NOMO-1 (cell line): ENCODE measurements around the gene IFNG.

Experiments
- DNase-seq, 2 experiments: peaks; one replicate each; lab custom pipeline; 2025; ENCODE audit not compliant: unreplicated experiment in 2 of 2; lab: John Stamatoyannopoulos, UW

IFNG gene

DNA sequence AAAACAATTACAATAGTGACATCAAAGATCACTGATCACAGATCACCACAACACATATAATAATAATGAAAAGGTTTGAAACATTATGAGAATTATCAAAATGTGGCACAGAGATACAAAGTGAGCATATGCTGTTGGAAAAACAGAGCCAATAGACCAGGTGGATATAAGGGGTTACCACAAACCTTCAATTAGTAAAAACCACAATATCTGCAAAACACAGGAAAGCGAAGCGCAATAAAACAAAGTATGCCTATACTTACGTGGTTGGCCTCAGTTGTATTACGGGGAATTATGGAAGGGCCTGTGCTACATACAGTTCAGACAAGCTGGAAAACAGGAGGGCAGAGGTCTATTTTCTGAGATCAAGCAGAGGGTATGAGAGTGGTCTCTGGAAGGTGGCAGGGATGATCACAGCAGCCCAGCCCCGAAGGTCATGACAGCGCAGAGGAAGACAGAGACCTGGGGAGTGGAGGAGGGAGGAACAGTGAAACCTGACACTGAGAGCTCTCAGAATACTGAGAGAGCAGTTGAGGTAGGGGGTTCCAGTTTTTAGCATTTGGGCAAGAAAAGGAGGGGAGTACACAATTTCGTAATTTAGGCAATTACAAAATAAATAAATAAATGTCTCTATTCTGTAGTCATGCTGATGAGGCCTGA lies 41.3 kb downstream of the IFNG start:
- DNase-seq = no peak

DNA sequence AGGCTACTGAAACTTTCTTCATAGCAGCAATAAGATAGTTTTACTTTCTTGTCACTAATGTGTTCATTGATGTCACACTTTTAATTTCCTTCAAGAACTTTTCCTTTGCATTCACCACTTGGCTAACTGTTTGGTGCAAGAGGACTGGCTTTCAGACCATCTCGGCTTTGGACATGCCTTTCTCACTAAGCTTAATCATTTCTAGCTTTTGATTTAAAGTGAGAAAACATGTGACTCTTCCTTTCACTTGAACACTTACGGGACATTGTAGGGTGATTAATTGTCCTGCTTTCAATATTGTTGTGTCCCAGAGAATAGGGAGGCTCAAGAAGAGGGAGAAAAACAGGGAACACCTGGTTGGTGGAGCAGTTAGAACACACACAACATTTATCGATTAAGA lies 41.9 kb downstream of the IFNG start:
- no peak for DNase-seq

DNA sequence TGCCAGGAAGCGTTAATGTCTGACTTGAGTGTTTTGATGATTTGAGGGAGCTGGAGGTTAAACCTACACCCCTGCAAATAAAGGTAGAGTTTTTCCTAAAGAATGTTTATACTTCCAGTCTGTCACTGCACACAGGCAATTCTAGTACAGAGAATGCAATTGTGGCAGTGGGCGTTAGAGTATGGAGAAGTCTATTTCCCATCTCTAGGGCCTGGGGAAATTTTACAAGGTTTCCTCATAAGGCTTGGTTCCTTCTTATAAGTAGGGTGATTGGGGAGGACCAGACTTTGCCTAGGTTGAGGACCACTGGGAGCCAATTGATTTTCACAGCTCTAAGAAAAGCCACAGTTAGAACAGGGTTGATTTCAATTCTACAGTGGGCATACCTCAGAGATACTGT lies 44.3 kb downstream of the IFNG start:
- DNase-seq = no peak

DNA sequence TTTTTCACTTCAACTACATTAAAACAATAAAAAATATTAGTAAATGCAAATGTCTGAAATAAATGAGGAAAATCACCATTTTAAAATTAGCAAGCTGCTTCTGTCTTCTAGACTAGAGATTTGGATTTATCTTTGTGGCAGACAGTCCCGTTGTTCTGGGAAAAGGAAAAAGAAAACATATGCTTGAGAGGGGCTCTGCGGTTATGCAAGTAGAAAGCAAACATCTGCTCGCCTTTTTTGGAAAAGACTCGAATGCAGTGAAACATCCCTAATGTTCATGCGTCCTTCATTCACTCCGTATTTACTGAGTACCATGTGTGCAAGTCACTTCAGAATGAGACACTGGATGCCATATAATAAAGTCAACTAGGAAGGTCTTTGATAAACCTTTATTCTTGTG lies 44.9 kb downstream of the IFNG start:
- no peak for DNase-seq

DNA sequence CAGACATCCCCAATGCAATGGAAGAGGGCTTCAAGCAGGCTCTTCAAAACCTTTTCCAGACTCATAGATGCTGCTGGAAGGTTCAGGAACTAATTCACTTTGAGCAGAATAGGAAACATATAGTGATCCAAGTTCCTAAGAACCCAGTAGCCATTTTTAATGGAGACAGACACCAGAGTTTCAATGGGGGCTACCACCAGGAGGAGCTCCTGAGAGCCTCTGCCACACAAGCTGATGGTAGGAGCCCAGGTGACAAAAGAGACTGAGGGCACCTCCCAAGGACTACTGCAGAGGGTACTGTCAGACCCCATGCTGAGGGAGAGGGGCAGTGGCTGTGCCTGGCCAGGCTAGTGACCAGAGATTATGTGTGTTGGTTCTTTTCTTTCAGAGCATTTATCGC lies 45.9 kb downstream of the IFNG start:
- no peak for DNase-seq

DNA sequence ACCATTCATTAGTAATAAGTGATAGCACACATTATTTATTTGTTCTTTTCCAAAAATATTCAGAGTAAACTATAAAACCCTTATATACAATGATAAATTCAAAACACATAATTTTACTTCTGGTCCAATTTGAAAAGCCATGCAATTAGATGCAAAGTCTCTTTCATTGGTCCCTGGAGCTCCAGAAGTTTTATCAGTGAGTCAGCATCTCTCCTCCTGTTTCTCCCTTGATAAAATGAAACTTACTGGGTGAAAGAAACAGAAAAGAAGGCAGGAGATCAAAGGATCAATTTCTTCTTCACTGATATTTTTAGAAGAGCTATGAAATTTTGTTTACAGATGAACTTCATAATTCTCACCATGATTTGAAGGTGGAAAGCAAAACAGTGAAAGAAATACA lies 47.5 kb downstream of the IFNG start:
- DNase-seq = no peak

DNA sequence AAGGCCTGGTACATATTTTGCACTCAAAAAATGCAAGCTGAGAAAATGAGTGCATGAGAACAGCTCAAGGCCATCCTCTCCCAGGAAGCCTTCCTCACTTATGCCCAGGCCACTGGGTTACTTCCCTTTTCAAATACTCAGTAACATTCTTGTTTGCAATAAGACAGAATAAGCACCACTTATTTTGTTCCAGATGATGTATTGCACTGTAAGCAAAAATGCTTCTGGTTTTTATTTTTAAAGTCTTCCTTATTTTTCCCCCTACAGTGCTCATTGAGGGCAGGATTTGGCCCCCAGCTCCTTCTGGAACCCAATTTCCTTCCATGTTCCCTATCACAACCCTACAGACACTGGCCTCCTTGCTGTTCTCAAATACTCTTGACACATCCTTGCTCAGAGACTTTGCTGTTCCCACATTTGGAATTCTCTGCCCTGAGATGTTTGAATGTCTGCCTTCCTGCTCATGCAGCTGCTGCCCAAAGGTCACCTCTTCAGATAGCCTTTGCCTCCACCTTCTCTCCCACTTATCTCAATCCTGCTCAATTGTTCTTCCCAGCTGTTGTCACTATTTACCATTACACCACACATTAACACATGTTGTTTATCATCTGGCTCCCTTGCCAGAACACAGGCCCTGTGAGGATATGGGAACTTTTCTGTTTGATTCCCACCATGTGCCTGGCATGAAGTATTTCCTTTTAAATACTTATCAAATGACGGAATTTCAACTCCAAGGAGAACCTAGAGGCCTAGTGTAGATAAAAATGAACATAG lies 49.9 kb downstream of the IFNG start:
- no peak for DNase-seq

DNA sequence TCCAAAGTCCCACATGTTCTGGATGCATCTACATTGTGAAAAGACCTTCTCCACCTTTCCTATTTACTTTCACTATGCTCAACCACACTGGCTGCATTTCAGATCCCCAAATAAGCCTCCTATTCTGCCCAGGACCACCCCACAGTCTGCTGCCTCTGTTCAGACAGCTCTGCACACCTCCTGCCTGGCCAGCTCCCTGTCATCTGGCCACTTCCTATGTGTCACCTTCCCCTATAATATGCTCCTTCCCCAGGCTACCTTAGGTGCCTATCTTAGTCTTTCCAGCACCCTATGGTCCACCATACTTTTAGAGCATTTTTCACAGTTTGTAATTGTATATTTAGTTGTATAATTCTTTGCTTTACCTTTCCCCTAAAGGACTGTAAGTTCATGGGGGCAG lies 50.5 kb downstream of the IFNG start:
- no peak for DNase-seq

DNA sequence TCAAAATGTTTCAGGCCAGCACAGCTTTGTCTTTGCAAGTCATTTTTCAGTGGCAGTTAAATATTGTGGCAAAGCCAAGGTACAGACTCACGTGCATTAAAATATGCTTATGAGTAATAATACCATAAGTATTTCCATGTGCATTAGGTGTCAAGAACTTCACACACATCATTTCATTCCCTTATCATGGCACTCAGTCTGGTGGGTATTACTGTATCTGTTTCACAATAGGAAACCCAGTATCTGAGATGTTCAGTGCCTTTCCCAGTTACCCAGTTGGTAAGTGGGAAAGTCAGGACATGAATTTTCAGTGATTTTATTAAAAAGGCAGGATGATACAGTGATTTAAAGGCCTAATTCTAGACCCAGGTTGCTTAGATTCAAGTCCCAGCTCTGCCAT lies 52.9 kb downstream of the IFNG start:
- no peak for DNase-seq

DNA sequence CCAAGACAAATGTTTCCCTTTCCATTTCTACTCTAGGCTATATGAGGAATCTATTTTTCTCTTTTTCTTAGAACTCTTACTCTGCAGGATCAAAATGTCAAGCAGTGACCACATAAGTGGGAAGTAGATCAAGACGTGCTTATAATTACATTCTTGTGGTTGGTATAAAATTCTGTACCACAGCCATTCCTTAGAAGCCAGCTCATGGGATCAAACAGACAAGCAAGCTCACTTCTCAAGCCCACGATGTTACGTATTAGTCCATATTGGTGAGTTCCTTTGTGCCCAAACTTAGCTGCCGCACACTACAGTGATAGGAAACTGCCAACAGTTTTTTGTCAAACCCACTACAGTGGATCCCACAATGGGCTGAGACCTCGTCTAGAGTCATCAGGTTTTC lies 53.4 kb downstream of the IFNG start:
- no peak for DNase-seq
